Superior temporal gyrus (tissue), 1 donor: Measurements from ENCODE around the gene CDV3.
"Not testable (repeated sequence)": the region's sequence is repeated elsewhere in the genome, so short reads cannot be mapped to it uniquely, and the experiment has no call there.

Source experiments
- DNase-seq: peaks from one replicate; pipeline ENCODE4 v3.0.0-alpha.2; 2016; ENCODE audit errors: extremely low spot score

Gene CDV3, protein sequence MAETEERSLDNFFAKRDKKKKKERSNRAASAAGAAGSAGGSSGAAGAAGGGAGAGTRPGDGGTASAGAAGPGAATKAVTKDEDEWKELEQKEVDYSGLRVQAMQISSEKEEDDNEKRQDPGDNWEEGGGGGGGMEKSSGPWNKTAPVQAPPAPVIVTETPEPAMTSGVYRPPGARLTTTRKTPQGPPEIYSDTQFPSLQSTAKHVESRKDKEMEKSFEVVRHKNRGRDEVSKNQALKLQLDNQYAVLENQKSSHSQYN

GRCh38 chr3:133573629-133574194 is at the start of gene CDV3:
CDV3 (plus strand) TSS chr3:133573686; CDS start chr3:133574045, 359 bp downstream.
- DNase-seq, result no peak

DNA sequence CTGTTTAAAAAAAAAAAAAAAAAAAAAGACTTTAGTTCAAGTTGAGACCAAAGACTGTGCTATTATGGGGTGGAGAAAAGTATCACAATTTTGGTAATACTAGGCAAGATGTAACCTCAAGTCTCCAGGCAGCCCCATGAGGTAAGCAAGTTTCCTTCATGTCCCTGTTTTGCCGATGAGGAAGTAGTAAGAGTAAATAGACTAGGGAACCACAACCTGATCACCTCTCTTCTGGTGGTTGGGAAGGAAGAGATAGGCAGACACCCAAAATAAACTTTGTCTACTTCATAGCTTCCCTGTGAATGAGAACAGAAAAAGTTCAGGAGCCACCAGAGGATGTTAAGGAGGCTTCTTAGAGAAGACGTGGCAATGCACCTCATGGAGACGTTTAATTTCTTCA is 49.7 kb upstream of the CDV3 start:
- not testable (repeated sequence) for DNase-seq

- DNase-seq, result no peak
These were observed 48.1 kb upstream of the CDV3 start for GRCh38 chr3:133525435-133525834.

DNA sequence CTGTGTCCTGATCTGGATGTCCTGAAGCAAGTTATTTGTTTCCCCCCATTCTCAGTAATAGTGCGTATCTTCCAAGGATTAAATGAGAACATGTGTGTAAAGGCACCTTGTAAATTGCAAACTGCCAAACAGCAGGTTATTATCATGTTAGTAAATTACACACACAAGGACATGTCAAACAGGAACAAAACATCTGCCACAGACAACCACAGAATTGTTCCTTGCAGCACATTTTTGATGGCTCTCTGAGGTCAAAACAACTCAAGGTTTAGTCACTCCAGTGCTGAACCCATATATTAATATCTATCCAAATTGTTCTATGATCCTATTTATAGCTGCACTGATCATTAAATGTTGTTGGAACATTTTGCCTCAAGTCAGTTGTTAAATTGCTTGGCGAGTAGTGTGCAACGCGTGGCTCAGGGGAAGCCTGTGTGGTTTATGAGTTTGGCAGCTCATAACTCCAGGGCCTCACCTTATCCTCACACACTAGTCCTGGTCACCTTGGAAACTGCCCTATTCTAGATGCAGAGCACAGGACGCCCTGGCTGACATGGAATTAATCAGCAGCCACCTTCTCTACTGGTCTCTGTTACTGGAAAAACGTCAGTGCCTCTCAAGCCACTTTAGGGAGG is 46.3 kb upstream of the CDV3 start:
- no peak for DNase-seq

GRCh38 chr3:133529809-133530208 is 43.7 kb upstream of the CDV3 start:
- DNase-seq, result no peak

DNA sequence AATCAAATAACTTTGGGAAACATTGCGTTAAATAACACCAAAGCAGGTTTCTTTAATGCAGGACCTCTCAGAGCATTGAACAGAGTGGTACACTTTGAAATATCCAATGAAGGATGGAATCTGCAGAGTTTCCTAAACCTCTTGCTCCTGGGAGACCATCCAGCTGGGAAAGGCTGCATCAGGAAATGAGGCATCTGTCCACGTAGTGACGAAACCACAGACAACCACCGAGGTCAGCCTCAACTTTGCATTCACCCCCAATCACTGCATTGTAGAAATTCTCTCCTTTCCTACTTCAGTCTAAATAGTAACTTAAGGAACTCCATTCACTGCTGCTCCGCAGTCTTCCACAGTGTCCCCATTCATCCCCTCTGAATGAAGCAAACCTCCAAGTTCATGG is 41.5 kb upstream of the CDV3 start:
- DNase-seq, result no peak

- DNase-seq, result no peak
These were observed 40.5 kb upstream of the CDV3 start for GRCh38 chr3:133532951-133533350.

- no peak for DNase-seq
These were observed 37.3 kb upstream of the CDV3 start for GRCh38 chr3:133535971-133536881.

- DNase-seq, result not testable (repeated sequence)
These were observed 36.4 kb upstream of the CDV3 start for GRCh38 chr3:133537131-133537530.

DNA sequence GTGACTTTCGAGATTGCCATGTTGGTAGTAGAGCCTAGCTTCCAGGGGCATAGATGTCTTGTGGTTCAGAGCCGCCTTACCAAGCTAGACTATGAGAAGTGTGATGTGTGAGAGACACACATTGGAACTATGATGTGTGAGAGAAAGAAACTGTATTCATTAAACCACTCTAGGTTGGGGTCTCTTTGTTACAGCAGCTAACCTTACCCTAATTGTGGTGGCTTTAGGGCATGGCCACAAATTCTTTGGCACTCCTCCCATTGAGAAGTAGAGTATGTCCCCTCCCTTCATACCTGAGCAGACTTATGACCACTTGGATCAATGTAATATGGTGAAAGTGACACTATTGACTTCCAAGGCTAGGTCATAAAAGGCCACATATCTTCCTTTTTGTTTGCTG is 35.3 kb upstream of the CDV3 start:
- no peak for DNase-seq

DNA sequence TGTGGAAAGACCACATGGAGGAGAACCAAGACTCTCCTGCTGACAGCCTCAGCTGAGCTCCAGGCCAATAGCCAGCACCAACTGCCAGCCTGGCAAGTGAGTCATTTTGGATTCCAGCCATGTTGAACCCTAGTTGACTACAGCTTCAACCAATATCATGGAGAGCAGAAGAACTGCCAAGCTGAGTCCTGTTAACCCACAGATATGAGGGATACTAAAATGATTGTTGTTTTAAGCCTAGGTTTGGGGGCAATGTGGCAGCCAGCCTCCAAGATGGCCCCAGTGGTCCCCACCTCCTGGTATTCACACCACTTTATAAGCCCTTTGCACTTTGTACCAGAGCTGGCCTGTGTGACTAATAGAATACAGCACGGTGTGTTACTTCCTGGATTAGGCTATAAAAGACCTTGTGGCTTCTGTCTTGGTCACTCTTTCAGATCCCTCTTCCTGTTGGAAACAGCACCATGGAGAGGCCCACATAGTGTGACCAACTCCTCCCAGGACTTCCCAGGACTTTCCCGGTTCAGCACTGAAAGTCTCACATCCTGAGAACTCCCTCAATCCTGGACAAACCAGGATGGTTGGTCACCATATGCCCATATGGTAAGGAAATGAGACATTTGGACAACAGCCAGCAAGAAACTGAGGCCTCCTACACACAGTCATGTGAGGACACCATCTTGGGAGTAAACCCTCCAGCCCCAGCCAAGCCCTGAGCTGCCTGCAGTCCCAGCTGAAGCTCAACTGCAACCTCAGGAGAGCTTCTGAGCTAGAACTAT is 32.4 kb upstream of the CDV3 start:
- DNase-seq, result no peak

DNA sequence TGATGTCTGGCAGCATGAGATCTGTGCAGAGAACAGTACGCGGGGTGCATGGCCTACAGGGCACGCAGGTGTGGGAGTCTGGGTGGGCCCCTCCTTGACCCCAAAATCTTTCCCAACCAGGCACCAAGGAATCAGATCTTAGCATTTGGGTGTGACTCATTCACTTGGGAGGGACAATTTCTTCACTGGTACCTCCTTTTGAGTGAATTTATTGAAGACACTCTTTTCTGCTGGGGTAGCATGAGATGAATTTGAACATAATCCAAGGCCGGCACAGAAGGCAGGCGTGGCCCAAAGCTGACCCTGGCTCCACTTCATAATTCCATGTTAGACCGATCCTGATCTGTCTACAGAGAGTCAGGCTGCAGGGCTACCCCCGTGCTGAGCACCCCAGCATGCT is 30.6 kb upstream of the CDV3 start:
- DNase-seq, result no peak

- not testable (repeated sequence) for DNase-seq
These were observed 28.5 kb upstream of the CDV3 start for GRCh38 chr3:133544983-133545382.

DNA sequence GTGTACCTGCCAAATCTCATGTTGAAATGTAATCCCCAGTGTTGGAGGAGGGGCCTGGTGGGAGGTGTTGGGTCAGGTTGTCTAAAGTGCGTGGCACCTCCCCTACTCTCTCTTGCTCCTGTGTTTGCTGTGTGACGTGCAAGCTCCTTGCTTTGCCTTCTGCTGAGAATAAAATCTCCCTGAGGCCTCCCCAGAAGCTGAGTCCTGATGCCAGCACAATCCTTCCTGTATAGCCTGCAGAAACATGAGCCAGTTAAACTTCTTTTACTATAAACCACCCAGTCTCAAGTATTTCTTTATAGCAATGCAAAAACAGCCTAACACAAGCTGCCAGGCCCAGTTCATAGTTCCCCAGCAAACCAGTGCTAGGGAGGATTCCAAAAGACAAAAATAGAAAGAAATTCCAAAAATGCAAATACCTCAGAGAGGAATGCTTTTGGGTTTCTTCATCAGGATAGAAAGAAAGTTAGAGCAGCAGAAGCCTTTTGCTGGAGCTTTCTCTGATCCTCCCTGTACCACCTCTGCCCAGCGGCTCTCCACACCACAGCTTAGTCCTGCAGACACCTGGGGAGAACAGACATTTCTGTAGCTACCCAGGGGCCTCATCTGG is 25.9 kb upstream of the CDV3 start:
- DNase-seq, result no peak

- DNase-seq, result no peak
These were observed 25.4 kb upstream of the CDV3 start for GRCh38 chr3:133548090-133548489.

- DNase-seq, result no peak
These were observed 23.9 kb upstream of the CDV3 start for GRCh38 chr3:133549565-133549964.

DNA sequence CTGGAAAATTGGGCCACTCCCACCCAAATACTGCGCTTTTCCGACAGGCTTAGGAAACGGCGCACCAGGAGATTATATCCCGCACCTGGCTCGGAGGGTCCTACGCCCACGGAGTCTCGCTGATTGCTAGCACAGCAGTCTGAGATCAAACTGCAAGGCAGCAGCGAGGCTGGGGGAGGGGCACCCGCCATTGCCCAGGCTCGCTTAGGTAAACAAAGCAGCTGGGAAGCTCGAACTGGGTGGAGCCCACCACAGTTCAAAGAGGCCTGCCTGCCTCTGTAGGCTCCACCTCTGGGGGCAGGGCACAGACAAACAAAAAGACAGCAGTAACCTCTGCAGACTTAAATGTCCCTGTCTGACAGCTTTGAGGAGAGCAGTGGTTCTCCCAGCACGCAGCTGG is 21.9 kb upstream of the CDV3 start:
- DNase-seq, result not testable (repeated sequence)

GRCh38 chr3:133561679-133562078 is 11.8 kb upstream of the CDV3 start:
- no peak for DNase-seq

DNA sequence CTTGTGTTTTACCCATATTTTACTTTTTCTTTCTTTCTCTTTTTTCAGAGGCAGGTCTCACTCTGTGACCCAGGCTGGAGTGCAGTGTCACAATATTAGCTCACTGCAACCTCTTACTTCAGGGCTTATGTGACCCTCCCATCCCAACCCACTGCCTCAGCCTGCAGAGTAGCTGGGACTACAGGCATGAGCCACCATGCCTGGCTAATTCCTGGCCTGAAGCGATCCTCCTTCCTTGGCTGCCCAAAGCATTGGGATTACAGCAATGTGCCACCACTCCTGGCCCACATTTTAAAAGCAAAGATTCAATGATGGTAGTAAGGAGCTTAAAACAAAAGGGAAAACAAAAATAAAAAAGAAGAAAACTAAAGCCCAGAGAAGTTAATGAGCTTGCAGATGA is 11.1 kb upstream of the CDV3 start:
- DNase-seq, result no peak

- DNase-seq, result no peak
These were observed 10.3 kb upstream of the CDV3 start for GRCh38 chr3:133563186-133563591.

GRCh38 chr3:133563816-133564215 is 9.7 kb upstream of the CDV3 start:
- no peak for DNase-seq
